LNCAP (cell line): ENCODE measurements around the gene GPHB5.

Experiments
- TF ChIP-seq, protein P1 (sequence below): fragments of 450-650 bp; IDR thresholded peaks from 2 replicates; pipeline ENCODE4 v1.5.1; 2017; ENCODE audit warnings: mild to moderate bottlenecking

Gene GPHB5

DNA sequence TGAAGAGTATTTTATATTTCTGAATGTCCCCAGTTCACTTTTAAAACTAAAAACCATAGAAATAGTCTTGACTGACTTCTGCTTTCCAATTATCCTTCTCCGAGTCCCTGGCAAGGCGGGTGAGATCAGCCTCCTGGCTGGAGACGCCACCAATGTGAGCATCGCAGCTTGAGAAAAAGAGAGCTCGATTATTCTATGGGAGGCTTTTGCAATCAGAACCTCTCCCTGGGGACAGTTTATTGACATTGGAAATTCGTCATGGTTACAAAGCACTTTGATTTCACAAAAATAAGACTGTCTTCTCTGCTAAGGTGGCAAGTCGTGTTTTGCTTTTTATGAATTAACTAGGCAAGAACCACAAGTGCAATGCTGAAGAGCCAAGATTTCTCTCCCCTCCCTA is 23.6 kb upstream of the GPHB5 start:
- TF ChIP-seq, protein P1, sequence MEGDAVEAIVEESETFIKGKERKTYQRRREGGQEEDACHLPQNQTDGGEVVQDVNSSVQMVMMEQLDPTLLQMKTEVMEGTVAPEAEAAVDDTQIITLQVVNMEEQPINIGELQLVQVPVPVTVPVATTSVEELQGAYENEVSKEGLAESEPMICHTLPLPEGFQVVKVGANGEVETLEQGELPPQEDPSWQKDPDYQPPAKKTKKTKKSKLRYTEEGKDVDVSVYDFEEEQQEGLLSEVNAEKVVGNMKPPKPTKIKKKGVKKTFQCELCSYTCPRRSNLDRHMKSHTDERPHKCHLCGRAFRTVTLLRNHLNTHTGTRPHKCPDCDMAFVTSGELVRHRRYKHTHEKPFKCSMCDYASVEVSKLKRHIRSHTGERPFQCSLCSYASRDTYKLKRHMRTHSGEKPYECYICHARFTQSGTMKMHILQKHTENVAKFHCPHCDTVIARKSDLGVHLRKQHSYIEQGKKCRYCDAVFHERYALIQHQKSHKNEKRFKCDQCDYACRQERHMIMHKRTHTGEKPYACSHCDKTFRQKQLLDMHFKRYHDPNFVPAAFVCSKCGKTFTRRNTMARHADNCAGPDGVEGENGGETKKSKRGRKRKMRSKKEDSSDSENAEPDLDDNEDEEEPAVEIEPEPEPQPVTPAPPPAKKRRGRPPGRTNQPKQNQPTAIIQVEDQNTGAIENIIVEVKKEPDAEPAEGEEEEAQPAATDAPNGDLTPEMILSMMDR, result no peak

DNA sequence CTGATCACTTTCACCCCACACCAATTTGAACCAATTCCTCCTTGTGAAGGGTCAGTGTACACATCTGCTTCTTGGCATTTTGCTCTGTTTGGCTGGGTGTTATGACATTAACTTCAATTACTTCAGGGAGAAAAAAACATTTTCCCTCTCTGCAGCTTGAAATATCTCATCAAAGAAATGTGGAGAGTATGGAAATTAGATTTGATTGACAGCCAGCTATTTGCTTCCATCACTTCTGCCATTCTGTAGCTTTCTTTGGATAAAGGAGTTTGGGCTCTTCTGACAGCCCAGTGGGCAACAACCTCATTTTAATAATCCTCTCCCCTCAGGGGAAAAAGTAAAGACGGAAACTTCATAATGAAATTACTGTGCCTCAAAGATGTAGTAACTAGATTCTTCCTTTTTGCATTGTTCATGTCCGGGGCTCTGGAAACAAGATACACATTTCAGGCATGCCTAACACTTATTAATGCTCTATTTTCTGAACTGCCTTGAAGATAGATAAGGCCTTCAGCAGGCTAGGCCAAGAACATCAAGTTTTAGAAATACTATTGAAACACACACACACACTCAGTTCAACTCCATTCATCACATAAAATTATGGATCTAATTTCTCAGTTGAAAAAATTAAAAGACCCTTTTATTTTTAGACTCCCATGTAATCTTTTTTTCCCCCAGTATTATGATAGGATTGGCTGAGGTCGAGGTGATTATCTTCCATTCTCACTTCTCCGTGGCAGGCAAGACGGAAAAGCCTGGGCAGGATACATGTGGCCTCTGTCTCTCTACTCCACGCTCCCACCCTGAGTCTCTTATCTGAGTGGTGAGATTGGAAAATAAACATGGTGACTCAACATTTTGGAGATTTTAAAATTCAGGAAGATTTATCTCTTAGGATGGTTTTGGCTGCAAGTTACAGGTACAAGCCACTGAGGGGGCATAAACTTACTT is 10.3 kb upstream of the GPHB5 start:
- TF ChIP-seq, protein P1, result no peak

DNA sequence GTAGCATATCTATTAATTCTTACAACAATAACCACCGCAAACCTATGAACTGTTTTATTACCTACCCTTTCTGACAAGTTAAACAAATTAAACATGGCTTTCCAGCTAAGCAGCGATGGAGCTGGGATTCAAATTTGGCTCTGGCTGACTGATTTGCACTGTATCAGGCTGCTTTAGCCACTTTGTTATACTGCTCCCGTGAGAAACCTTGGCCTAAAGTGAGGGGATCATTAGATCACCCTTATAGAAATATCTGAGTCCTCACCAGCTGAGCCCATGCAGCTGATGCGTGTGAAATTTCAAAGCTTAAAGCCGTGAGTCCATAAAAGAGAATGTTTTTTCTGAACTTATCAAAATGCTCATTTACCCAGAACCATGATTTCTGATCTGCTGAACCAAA is 8.1 kb upstream of the GPHB5 start:
- TF ChIP-seq, protein P1, result no peak

DNA sequence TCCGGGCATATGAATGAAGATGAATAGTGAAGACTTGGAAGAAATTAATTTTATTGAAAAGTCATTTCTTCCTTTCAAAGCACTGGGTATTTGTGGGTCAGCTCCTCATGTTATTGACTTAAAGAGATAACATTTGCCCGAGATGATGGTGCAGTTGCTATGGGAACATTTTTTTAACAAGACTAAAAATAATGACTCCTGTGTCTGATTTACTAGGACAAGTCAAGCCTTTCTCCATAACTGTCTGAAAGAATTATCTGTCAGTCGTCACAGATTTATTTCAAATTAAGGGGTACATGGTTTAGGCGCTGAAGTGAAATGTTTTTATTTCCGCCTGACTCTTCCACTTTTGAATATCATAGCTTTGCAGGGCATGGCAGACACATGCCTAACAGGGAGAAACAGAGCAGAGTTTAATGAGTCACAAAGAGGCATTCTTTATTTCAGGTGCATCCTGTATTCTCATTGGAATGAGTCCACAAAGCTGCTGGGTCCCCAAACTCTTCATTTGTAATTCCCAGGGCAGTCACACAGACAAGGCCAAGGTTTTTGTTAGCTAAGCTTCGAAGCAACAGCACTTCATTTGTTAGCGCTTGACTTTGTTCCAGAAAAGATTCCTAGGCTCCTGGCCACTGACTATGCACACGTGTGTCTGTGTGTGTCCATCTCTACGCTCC is 4.3 kb upstream of the GPHB5 start:
- TF ChIP-seq, protein P1, result no peak

DNA sequence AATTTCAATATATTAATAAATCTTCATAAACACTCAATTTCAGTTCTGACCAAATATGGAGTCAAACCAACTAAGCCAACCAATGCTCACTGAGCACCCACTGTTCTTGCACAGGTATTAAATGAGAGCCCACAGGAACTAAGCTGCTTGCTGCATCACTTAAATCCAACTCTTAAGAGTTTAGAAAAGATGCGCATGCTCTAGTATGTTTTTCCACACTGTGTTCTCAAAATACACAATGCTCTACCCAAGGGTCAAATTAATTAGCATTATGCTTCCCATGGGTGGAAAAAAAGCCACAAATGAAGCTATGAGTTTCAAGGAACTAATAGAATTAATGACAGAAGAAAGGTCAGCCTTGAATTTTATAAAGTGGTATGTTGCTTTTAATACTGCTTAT is 3.7 kb upstream of the GPHB5 start:
- TF ChIP-seq, protein P1, result no peak

DNA sequence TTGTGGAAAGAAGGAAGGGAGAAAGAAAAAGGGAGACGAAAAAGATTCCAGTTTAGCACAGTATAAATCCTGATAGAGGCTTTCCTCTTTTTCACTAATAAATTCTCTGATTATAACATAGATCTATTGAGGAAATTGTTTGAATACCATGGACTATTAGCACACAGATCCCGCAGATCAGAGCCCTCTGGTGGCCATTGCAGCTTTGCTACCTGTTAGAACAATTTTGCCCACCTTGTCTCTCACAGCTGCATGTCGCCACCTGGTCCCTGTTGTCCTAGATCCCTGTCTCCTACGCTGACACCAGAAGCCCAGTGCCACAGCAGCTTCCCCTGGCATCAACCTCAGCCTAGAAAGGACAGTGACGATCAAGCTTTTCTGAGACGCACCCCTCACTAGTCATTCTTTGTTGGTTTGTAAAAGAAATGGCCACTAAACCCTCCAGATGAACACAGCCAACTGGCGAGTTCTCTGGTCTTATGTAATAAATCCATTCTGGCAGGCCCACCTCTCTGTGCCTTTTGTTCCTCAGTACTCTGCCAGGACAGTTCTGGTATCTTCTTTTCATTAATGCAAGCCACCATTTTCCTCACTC is 9.9 kb downstream of the GPHB5 start:
- TF ChIP-seq, protein P1, result peak; percentile 76

DNA sequence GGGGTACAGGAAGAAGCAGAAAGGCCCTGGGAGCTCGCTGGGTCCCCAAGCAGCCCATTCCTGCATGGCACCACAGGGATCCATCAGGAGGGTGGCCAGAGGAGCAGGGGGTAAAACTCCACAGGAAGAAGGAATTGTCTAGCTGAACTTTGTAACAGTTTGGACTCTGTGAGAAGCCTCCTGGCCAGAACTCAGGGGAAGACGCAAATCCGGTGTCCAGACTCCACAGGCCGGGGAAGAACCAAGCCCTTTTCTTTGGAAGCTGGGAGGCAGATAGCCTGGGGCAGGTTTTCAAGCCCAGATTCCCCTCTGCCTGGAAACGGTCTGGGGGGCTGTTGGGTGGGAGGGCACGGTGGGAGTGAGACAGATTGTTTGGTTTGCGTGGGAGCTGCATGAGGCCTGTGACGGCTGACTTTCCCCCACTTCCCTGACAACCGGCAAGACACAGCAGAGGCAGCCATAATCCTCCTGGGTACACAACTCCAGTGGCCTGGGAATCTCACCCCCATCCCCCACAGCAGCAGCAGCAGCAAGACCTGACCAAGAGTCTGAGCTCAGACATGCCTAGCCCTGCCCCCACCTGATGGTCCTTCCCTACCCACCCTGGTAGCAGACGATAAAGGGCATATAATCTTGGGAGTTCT is 16.7 kb downstream of the GPHB5 start:
- TF ChIP-seq, protein P1, result no peak
